T-cell (primary cell): ENCODE data around the gene DPP6. TPM values are rescaled to one million over a fixed set of nuclear protein-coding genes. Genes with fewer than 3 reads are reported as not detected.
"Not testable (repeated sequence)": the region's sequence is repeated elsewhere in the genome, so short reads cannot be mapped to it uniquely, and the experiment has no call there.

ENCODE experiments used
- ATAC-seq, 4 experiments: fragments of 200-7000 bp in 3 of 4; fragments of 150-1000 bp in 1 of 4; cut with Tn5 transposase; replicated peaks in 1 of 4; 1 replicate in 3 of 4; 2 replicates in 1 of 4; pipeline ENCODE4 v1.10.0; 2021; ENCODE audit warnings: moderate library complexity in 3 of 4, mild to moderate bottlenecking in 2 of 4, moderate number of reproducible peaks in 1 of 4
- CTCF ChIA-PET, 2 donors: fragments of 300-600 bp; sonication (Branson Sonifier 250); formaldehyde crosslinking; loops; one replicate each; lab custom pipeline; 2022; ENCODE audit warnings: antibody characterized with exemption in 2 of 2; lab: Charles Lee
- POLR2A ChIA-PET, 2 donors: fragments of 300-600 bp; sonication (Branson Sonifier 250); formaldehyde crosslinking; loops; one replicate each; lab custom pipeline; 2022; ENCODE audit warnings: antibody characterized with exemption in 2 of 2; lab: Charles Lee
- DNase-seq, 35 experiments: peaks; one replicate each; pipeline versions ENCODE4 v3.0.0 to v3.0.0-alpha.2; 2013 to 2023
- H3K27ac ChIP-seq: one replicate; pipeline ENCODE4 v1.5.1; 2013; ENCODE audit warnings: low read length
- H3K27me3 ChIP-seq, 2 experiments: replicated peaks in 1 of 2; 1 replicate in 1 of 2; 2 replicates in 1 of 2; pipeline versions ENCODE4 v1.6.1 to v1.7.0; 2013; ENCODE audit warnings: low read length in 1 of 2, mixed read lengths in 1 of 2; ENCODE audit not compliant: control insufficient read depth in 2 of 2, insufficient read depth in 2 of 2; ENCODE audit errors: extremely low read depth in 1 of 2
- H3K36me3 ChIP-seq, 2 donors: 1 replicate in 1 of 2; 2 replicates in 1 of 2; pipeline versions ENCODE4 v1.6.1 to v1.7.0; 2013; ENCODE audit warnings: low read length in 1 of 2; ENCODE audit not compliant: control insufficient read depth in 2 of 2, insufficient read depth in 1 of 2; ENCODE audit errors: extremely low read depth in 1 of 2
- H3K4me1 ChIP-seq, 2 experiments: 1 replicate in 1 of 2; 2 replicates in 1 of 2; pipeline versions ENCODE4 v1.6.1 to v1.7.0; 2013; ENCODE audit warnings: low read length in 2 of 2, mixed read lengths in 1 of 2; ENCODE audit not compliant: insufficient read depth in 2 of 2, control insufficient read depth in 1 of 2; ENCODE audit errors: extremely low read depth in 1 of 2
- H3K4me3 ChIP-seq, 2 donors: 1 replicate in 1 of 2; 2 replicates in 1 of 2; pipeline versions ENCODE4 v1.5.1 to v1.7.0; 2013; ENCODE audit warnings: mild to moderate bottlenecking in 2 of 2, low read length in 1 of 2, moderate library complexity in 1 of 2; ENCODE audit not compliant: control insufficient read depth in 1 of 2; ENCODE audit errors: extremely low read depth in 1 of 2
- H3K9me3 ChIP-seq: 2 replicates; pipeline ENCODE4 v1.7.0; 2013
- H3K27ac Mint-ChIP-seq, 2 donors: one replicate each; pipeline ENCODE4 v1.8.0; 2020 to 2021; ENCODE audit warnings: mild to moderate bottlenecking in 2 of 2, mixed read lengths in 2 of 2
- H3K27me3 Mint-ChIP-seq, 2 donors: one replicate each; pipeline ENCODE4 v1.8.0; 2021 to 2022; ENCODE audit warnings: mixed read lengths in 2 of 2
- H3K36me3 Mint-ChIP-seq: one replicate; pipeline ENCODE4 v1.8.0; 2021; ENCODE audit warnings: mixed read lengths
- H3K4me1 Mint-ChIP-seq, 3 donors: one replicate each; pipeline ENCODE4 v1.8.0; 2020 to 2022; ENCODE audit warnings: mixed read lengths in 3 of 3, mild to moderate bottlenecking in 1 of 3
- H3K4me3 Mint-ChIP-seq, 3 donors: one replicate each; pipeline ENCODE4 v1.8.0; 2020 to 2022; ENCODE audit warnings: mild to moderate bottlenecking in 3 of 3, mixed read lengths in 3 of 3, moderate library complexity in 3 of 3
- H3K9me3 Mint-ChIP-seq, 3 donors: one replicate each; pipeline ENCODE4 v1.8.0; 2020 to 2022; ENCODE audit warnings: mixed read lengths in 3 of 3
- WGBS: methylation state at CpG from one replicate; pipeline ENCODE4 v1.1.5; 2013; ENCODE audit warnings: missing lambda C conversion rate; ENCODE audit not compliant: insufficient coverage; 5-methylcytosine and 5-hydroxymethylcytosine counted together
- total RNA-seq, 35 experiments: library from RNA in 6 of 35; stranded (reverse) in 6 of 35; fragments of 120-200 nt in 1 of 35; gene quantifications; one replicate each; pipeline versions ENCODE4 v1.2.1 to v1.2.4 and lab custom pipeline; 2013 to 2026

The DPP6 gene
- total RNA-seq, 5 donors from 2014 or later (not counting 1 experiment from before 2014, with no cell fraction given): not detected

- Histone ChIP-seq H3K36me3 (no peaks in the 10 kb centered on the region), H3K4me3 (no peak overlapping the region), H3K4me1 (no peaks in the 10 kb centered on the region), H3K27ac (no peak overlapping the region), H3K27me3 (no peaks in the 10 kb centered on the region), H3K9me3 (peaks cover 4% of the 10 kb centered on the region)
- H3K27ac Mint-ChIP-seq: no peak overlapping the region
- peaks cover 3 to 24% (median 14%) of the 10 kb centered on the region in 3 donors for H3K9me3 Mint-ChIP-seq
- no peaks in the 10 kb centered on the region for H3K27me3 Mint-ChIP-seq
- no peak overlapping the region for H3K4me3 Mint-ChIP-seq
- no CpG with 5 or more reads among the region's 1 CpG for whole genome bisulfite sequencing
- ChIA-PET POLR2A (no interaction called here), CTCF (no interaction called here)
- ATAC-seq: no peak
- DNase-seq: no peak
- H3K4me1 Mint-ChIP-seq: no peaks in the 10 kb centered on the region
- no peaks in the 10 kb centered on the region for H3K36me3 Mint-ChIP-seq
Observed at GRCh38 chr7:154666768-154667167, 614.6 kb downstream of the DPP6 start.

- Mint-ChIP-seq H3K27me3 (no peaks in the 10 kb centered on the region), H3K27ac (no peak overlapping the region), H3K9me3 (peaks cover 0 to 6% (median 2%) of the 10 kb centered on the region in 3 donors), H3K36me3 (no peaks in the 10 kb centered on the region), H3K4me3 (no peak overlapping the region), H3K4me1 (no peaks in the 10 kb centered on the region)
- H3K9me3 ChIP-seq: no peaks in the 10 kb centered on the region
- no peak for DNase-seq
- no peak overlapping the region for H3K27ac ChIP-seq
- no peaks in the 10 kb centered on the region for H3K36me3 ChIP-seq
- H3K4me3 ChIP-seq: no peak overlapping the region
- POLR2A ChIA-PET: interaction anchor here in 1 of 2 donors (0.6 kb wide), 1 partner anchor 122 kb away, joined by 6 read pairs; no protein-coding TSS in a partner anchor
- no peak for ATAC-seq
- H3K27me3 ChIP-seq: peaks cover 0 to 2% of the 10 kb centered on the region in 2 experiments
- CTCF ChIA-PET: no interaction called here
- 93% methylated on average over 3 of the region's 4 CpGs for WGBS
- H3K4me1 ChIP-seq: no peaks in the 10 kb centered on the region
Observed at GRCh38 chr7:154672659-154673415, 620.6 kb downstream of the DPP6 start.

DNA sequence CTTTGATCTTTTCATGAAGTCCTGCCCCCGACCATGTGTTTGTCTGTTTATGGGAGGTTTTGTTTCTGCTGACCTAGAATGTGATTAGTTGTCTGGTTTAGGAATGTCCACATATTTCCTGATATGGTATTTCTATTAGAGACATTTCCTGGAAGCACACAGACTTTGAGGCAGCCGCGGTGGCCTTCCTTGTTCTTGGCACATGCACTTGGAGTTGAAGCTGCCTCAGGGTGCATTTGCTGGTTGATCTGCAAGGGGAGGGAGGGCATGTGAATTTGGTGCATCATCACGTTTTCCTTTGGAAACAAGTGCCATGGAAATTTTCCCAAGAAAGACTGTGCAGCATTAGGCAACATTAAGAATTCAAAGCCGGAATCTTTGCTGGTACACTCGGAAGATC, 622.0 kb downstream of the DPP6 start:
- POLR2A ChIA-PET: no interaction called here
- H3K27ac ChIP-seq: no peak overlapping the region
- no peaks in the 10 kb centered on the region for H3K9me3 ChIP-seq
- DNase-seq: no peak
- no peaks in the 10 kb centered on the region for H3K4me1 ChIP-seq
- Mint-ChIP-seq H3K4me3 (no peak overlapping the region), H3K36me3 (no peaks in the 10 kb centered on the region), H3K27me3 (no peaks in the 10 kb centered on the region), H3K9me3 (peaks cover 2 to 5% (median 3%) of the 10 kb centered on the region in 3 donors), H3K27ac (no peak overlapping the region), H3K4me1 (no peaks in the 10 kb centered on the region)
- no peaks in the 10 kb centered on the region for H3K36me3 ChIP-seq
- WGBS: 80% methylated on average over 3 of the region's 6 CpGs
- no peak for ATAC-seq
- peaks cover 0 to 2% of the 10 kb centered on the region in 2 experiments for H3K27me3 ChIP-seq
- H3K4me3 ChIP-seq: no peak overlapping the region
- CTCF ChIA-PET: no interaction called here

GRCh38 chr7:154675560-154675959, 623.4 kb downstream of the DPP6 start:
- H3K9me3 ChIP-seq: no peaks in the 10 kb centered on the region
- H3K36me3 ChIP-seq: no peaks in the 10 kb centered on the region
- H3K4me1 Mint-ChIP-seq: no peaks in the 10 kb centered on the region
- WGBS: 89% methylated on average over 9 of the region's 10 CpGs
- ChIA-PET CTCF (no interaction called here), POLR2A (interaction anchor here in 1 of 2 donors (0.6 kb wide), 1 partner anchor 213 kb away, joined by 3 read pairs; no protein-coding TSS in a partner anchor)
- no peaks in the 10 kb centered on the region for H3K27me3 Mint-ChIP-seq
- H3K27ac ChIP-seq: no peak overlapping the region
- no peaks in the 10 kb centered on the region for H3K36me3 Mint-ChIP-seq
- DNase-seq: no peak
- peaks cover under 1 to 5% (median 3%) of the 10 kb centered on the region in 3 donors for H3K9me3 Mint-ChIP-seq
- peaks cover 0 to 2% of the 10 kb centered on the region in 2 experiments for H3K27me3 ChIP-seq
- H3K4me1 ChIP-seq: no peaks in the 10 kb centered on the region
- H3K4me3 ChIP-seq: no peak overlapping the region
- no peak for ATAC-seq
- H3K27ac Mint-ChIP-seq: no peak overlapping the region
- no peak overlapping the region for H3K4me3 Mint-ChIP-seq

GRCh38 chr7:154676033-154676421, 623.8 kb downstream of the DPP6 start:
- H3K4me1 Mint-ChIP-seq, H3K36me3 ChIP-seq, H3K9me3 Mint-ChIP-seq, H3K27me3 Mint-ChIP-seq, H3K36me3 Mint-ChIP-seq, H3K4me3 ChIP-seq, DNase-seq, H3K27ac ChIP-seq, H3K27ac Mint-ChIP-seq, CTCF ChIA-PET, H3K9me3 ChIP-seq, H3K4me1 ChIP-seq, H3K27me3 ChIP-seq, ATAC-seq, H3K4me3 Mint-ChIP-seq, POLR2A ChIA-PET: not testable (repeated sequence)
- 86% methylated on average over 9 of the region's 11 CpGs for WGBS

GRCh38 chr7:154676422-154677073, 624.4 kb downstream of the DPP6 start:
- Histone ChIP-seq H3K9me3 (no peaks in the 10 kb centered on the region), H3K36me3 (no peaks in the 10 kb centered on the region), H3K27me3 (peaks cover 0 to 2% of the 10 kb centered on the region in 2 experiments), H3K4me3 (no peak overlapping the region), H3K27ac (no peak overlapping the region), H3K4me1 (no peaks in the 10 kb centered on the region)
- DNase-seq (no peak), ATAC-seq (no peak)
- no peak overlapping the region for H3K27ac Mint-ChIP-seq
- ChIA-PET CTCF (no interaction called here), POLR2A (no interaction called here)
- no peaks in the 10 kb centered on the region for H3K36me3 Mint-ChIP-seq
- no peaks in the 10 kb centered on the region for H3K4me1 Mint-ChIP-seq
- WGBS: 62% methylated on average over 7 of the region's 10 CpGs
- no peaks in the 10 kb centered on the region for H3K27me3 Mint-ChIP-seq
- no peak overlapping the region for H3K4me3 Mint-ChIP-seq
- peaks cover 0 to 5% (median 3%) of the 10 kb centered on the region in 3 donors for H3K9me3 Mint-ChIP-seq
